GM12874 (cell line): ENCODE results near the gene CCDC170.

ENCODE experiments used
- CTCF ChIP-seq: IDR thresholded peaks from 2 replicates; pipeline ENCODE4 v1.5.1; 2011; ENCODE audit warnings: low read depth, mild to moderate bottlenecking, control low read depth, low read length, moderate library complexity; ENCODE audit not compliant: insufficient read depth

Gene CCDC170

GRCh38 chr6:151614630-151615029, 120.8 kb downstream of the CCDC170 start:
- no peak for TF ChIP-seq CTCF

DNA sequence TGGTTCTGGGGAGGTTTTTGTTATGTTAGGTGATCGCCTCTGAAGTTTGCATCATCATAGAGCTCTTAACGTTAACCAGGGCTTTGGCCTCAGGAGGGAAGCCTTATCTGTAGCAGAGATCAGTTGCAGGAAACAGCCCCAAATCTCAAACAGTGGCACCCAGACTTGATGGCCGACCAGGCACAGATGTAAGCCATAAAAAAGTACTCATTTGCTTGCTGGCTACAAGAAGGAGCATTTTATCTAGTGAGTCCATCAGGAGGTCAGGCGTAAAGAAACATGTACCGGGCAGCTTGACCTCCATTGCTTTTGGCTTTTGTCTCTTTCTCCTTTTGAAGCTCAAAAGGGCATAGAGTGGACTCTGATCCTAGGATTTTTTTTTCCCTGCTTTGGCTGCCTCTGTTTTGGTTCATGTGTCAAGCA, 122.3 kb downstream of the CCDC170 start:
- no peak for TF ChIP-seq CTCF

GRCh38 chr6:151616600-151616999, 122.8 kb downstream of the CCDC170 start:
- TF ChIP-seq CTCF, result no peak

DNA sequence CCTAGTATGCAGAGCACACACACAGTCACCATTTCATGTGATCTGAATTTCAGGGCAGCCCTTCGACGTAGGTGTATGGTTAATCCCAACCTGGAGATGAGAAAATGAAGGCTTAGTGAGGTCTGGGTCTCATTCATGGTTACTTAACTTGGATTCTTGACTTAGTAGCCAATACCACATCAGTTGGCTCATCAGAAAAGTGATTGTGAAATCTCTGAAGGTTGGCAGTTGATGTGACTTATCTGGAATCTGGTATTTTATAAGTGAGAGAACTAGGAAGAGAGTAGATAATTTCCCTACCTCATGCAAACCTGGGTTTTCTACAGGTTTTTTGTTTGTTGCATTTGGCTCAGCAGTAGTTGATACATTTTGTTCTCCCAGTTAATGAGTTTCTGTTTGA, 123.7 kb downstream of the CCDC170 start:
- TF ChIP-seq CTCF, result no peak

GRCh38 chr6:151618717-151619116, 124.9 kb downstream of the CCDC170 start:
- no peak for TF ChIP-seq CTCF

DNA sequence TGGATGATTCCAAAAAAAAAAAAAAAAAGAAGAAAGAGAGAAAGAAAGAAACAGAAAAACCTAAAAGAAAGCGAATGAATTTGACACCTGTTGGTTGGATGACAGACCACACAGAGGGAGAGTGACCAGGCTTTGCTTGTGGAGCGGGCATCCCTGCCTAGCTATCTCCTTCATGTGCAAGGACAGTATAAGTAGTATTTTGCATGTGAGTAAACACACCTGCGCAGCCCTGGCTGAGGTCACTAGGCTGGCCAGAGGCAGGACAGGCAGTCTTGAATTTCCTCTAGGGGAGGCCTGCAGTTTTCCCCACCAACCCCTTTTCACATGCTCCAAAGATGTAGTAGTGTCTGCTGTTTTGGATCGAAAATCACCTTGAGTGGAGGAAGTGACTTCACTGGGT, 126.4 kb downstream of the CCDC170 start:
- no peak for TF ChIP-seq CTCF

- TF ChIP-seq CTCF, result no peak
These were observed 130.3 kb downstream of the CCDC170 start for GRCh38 chr6:151624071-151624470.

GRCh38 chr6:151624481-151624880, 130.7 kb downstream of the CCDC170 start:
- no peak for TF ChIP-seq CTCF
